ENCODE results near the gene MKRN2. TPM values are rescaled to one million over a fixed set of nuclear protein-coding genes. Genes with fewer than 3 reads are reported as not detected.

Gene MKRN2
- total RNA-seq, 1 donor = 19.7 TPM

DNA sequence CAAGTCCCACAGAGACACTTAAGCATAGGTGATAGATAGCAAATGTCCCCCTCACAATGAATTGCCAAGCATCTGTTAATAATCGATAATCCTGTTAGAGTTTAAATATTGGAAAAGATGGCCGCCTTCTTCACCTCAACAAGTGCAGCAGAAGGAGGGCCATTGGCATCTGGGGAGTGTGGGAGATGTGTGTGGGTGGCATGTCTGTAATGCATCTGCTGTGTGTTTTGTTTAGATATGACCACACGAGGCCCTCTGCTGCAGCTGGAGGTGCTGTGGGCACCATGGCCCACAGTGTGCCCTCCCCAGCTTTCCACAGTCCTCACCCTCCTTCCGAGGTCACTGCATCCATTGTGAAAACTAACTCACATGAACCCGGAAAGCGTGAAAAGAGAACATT, 12.9 kb downstream of the MKRN2 start:
- Histone ChIP-seq H3K27me3 (ENCODE audit: insufficient read depth, low read length) (no peaks in the 10 kb centered on the region), H3K9me3 (ENCODE audit: low read depth, low read length) (peaks cover 8% of the 10 kb centered on the region), H3K4me3 (ENCODE audit: low read length) (no peak overlapping the region), H3K4me1 (ENCODE audit: insufficient read depth, low read length) (no peaks in the 10 kb centered on the region)

- Histone ChIP-seq H3K9me3 (ENCODE audit: low read depth, low read length) (no peaks in the 10 kb centered on the region), H3K27me3 (ENCODE audit: insufficient read depth, low read length) (no peaks in the 10 kb centered on the region), H3K4me1 (ENCODE audit: insufficient read depth, low read length) (no peaks in the 10 kb centered on the region), H3K4me3 (ENCODE audit: low read length) (no peak overlapping the region)
Measured at GRCh38 chr3:12571986-12572385, 15.1 kb downstream of the MKRN2 start.

GRCh38 chr3:12574131-12574530, 17.2 kb downstream of the MKRN2 start:
- Histone ChIP-seq H3K9me3 (ENCODE audit: low read depth, low read length) (no peaks in the 10 kb centered on the region), H3K4me3 (ENCODE audit: low read length) (no peak overlapping the region), H3K27me3 (ENCODE audit: insufficient read depth, low read length) (no peaks in the 10 kb centered on the region), H3K4me1 (ENCODE audit: insufficient read depth, low read length) (no peaks in the 10 kb centered on the region)

GRCh38 chr3:12574661-12575060, 17.8 kb downstream of the MKRN2 start:
- no peak overlapping the region for H3K4me3 ChIP-seq (ENCODE audit: low read length)
- H3K4me1 ChIP-seq (ENCODE audit: insufficient read depth, low read length) = no peaks in the 10 kb centered on the region
- no peaks in the 10 kb centered on the region for H3K27me3 ChIP-seq (ENCODE audit: insufficient read depth, low read length)
- no peaks in the 10 kb centered on the region for H3K9me3 ChIP-seq (ENCODE audit: low read depth, low read length)

- no peaks in the 10 kb centered on the region for H3K4me1 ChIP-seq (ENCODE audit: insufficient read depth, low read length)
- no peak overlapping the region for H3K4me3 ChIP-seq (ENCODE audit: low read length)
- no peaks in the 10 kb centered on the region for H3K27me3 ChIP-seq (ENCODE audit: insufficient read depth, low read length)
- no peaks in the 10 kb centered on the region for H3K9me3 ChIP-seq (ENCODE audit: low read depth, low read length)
Measured at GRCh38 chr3:12577379-12577778, 20.5 kb downstream of the MKRN2 start.

GRCh38 chr3:12578742-12579141, 21.9 kb downstream of the MKRN2 start:
- no peaks in the 10 kb centered on the region for H3K27me3 ChIP-seq (ENCODE audit: insufficient read depth, low read length)
- H3K9me3 ChIP-seq (ENCODE audit: low read depth, low read length) = no peaks in the 10 kb centered on the region

DNA sequence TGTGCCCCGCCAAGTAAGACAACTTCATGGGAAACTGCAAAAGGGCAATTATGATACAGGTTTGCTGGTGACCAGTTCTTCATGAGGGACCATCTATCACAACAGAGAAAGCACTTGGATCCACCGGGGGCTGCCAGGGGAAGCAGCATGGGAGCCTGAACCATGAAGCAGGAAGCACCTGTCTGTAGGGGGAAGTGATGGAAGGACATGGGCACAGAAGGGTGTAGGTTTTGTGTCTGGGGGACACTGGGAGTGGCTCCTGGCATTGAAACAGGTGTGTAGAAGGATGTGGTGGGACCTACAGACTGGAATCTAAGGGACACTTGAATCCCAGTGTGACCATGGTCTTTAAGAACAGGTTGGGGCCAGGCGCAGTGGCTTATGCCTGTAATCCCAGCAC, 22.6 kb downstream of the MKRN2 start:
- Histone ChIP-seq H3K4me3 (ENCODE audit: low read length) (no peak overlapping the region), H3K4me1 (ENCODE audit: insufficient read depth, low read length) (no peaks in the 10 kb centered on the region), H3K27me3 (ENCODE audit: insufficient read depth, low read length) (no peaks in the 10 kb centered on the region), H3K9me3 (ENCODE audit: low read depth, low read length) (no peaks in the 10 kb centered on the region)

More at GRCh38 chr3:12578742-12579141, 21.9 kb downstream of the MKRN2 start:
- Histone ChIP-seq H3K4me3 (ENCODE audit: low read length) (no peak overlapping the region), H3K4me1 (ENCODE audit: insufficient read depth, low read length) (no peaks in the 10 kb centered on the region)

DNA sequence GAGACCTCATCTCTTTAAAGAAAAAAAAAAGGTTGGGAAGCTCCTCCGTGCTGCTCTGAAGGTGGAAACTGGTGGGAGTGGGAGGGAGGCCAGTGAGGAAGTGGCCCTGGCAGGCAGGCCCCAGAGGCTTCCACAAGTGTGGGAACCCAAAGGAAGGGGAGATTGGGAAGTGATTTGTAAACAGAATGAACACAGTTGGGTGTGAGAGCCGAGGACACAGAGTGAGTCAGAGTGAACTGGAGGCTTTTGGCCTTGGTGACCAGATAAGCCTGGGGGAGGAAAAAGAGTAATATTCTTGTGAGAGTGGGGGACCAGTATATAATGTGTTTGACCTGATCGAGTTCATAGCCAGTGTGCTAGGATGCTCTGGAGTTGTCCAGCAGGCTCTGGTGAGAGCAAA, 23.0 kb downstream of the MKRN2 start:
- no peaks in the 10 kb centered on the region for H3K9me3 ChIP-seq (ENCODE audit: low read depth, low read length)
- no peaks in the 10 kb centered on the region for H3K27me3 ChIP-seq (ENCODE audit: insufficient read depth, low read length)
- H3K4me3 ChIP-seq (ENCODE audit: low read length) = no peak overlapping the region
- H3K4me1 ChIP-seq (ENCODE audit: insufficient read depth, low read length) = no peaks in the 10 kb centered on the region

DNA sequence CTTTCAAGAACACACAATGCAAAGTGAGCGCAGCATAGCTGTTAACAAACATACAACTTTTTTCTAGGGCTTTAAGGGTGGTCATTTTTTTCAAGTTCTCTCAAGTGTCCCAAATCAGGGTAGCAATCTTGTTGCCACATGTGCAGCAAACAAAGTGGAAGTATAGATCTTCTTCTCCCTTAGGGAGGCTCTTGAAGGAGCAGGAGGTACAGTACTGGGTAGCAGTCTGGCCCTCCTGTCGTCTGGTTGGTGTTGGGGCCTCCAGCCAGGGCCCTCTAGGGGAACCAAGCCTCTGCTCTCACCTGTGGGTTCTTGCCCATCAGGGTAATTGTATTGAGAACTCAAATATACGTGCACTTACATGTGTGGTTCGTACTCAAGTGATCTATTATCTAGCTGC, 25.8 kb downstream of the MKRN2 start:
- Histone ChIP-seq H3K4me1 (ENCODE audit: insufficient read depth, low read length) (no peaks in the 10 kb centered on the region), H3K9me3 (ENCODE audit: low read depth, low read length) (no peaks in the 10 kb centered on the region), H3K4me3 (ENCODE audit: low read length) (no peak overlapping the region), H3K27me3 (ENCODE audit: insufficient read depth, low read length) (no peaks in the 10 kb centered on the region)

- no peaks in the 10 kb centered on the region for H3K27me3 ChIP-seq (ENCODE audit: insufficient read depth, low read length)
- no peaks in the 10 kb centered on the region for H3K4me1 ChIP-seq (ENCODE audit: insufficient read depth, low read length)
- no peak overlapping the region for H3K4me3 ChIP-seq (ENCODE audit: low read length)
- no peaks in the 10 kb centered on the region for H3K9me3 ChIP-seq (ENCODE audit: low read depth, low read length)
Measured at GRCh38 chr3:12583280-12583679, 26.4 kb downstream of the MKRN2 start.

DNA sequence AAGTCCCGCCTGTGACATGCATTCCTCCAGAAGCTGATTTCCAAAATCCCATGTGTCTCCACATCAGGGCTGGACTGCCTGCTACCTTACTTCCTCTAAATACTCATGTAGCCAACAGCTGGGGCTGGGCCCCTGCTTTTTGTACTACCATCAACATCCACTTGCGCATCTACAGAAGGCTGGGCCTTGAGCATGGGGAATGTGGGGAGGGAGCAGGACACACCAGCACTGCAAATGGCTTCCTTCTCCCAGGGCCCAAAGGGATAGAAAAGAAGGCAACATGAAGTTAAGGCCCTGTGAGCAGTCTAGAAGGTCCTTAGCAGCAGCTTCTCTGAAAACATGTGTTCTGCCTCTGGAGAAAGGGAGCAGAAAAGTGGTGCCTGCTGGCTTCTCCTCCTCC, 27.2 kb downstream of the MKRN2 start:
- Histone ChIP-seq H3K9me3 (ENCODE audit: low read depth, low read length) (no peaks in the 10 kb centered on the region), H3K4me1 (ENCODE audit: insufficient read depth, low read length) (no peaks in the 10 kb centered on the region), H3K27me3 (ENCODE audit: insufficient read depth, low read length) (no peaks in the 10 kb centered on the region), H3K4me3 (ENCODE audit: low read length) (no peak overlapping the region)

GRCh38 chr3:12585181-12585580, 28.3 kb downstream of the MKRN2 start:
- no peak overlapping the region for H3K4me3 ChIP-seq (ENCODE audit: low read length)
- peaks cover 8% of the 10 kb centered on the region for H3K4me1 ChIP-seq (ENCODE audit: insufficient read depth, low read length)
- H3K27me3 ChIP-seq (ENCODE audit: insufficient read depth, low read length) = no peaks in the 10 kb centered on the region
- no peaks in the 10 kb centered on the region for H3K9me3 ChIP-seq (ENCODE audit: low read depth, low read length)

- H3K4me3 ChIP-seq (ENCODE audit: low read length) = no peak overlapping the region
- H3K27me3 ChIP-seq (ENCODE audit: insufficient read depth, low read length) = no peaks in the 10 kb centered on the region
- H3K4me1 ChIP-seq (ENCODE audit: insufficient read depth, low read length) = peaks cover 16% of the 10 kb centered on the region
- H3K9me3 ChIP-seq (ENCODE audit: low read depth, low read length) = no peaks in the 10 kb centered on the region
Measured at GRCh38 chr3:12585970-12586369, 29.1 kb downstream of the MKRN2 start.

DNA sequence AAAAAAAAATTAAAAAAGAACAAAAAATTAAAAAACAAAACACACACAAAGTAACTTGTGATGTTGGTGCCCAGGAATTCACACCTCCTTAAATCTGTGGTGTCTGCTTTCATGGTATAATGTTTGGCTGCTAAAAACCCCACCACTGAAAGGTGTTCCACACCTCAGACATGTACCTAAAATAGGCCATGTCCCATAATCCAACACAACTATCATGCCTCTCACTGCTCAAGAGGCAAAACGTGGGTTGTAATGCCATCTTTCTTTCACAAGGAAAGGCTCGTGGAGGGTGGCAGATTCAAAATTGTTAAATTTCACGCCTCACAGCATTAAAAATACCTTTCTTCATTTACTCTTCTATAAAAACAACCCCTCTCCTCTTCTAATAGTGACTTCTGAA, 29.5 kb downstream of the MKRN2 start:
- Histone ChIP-seq H3K4me3 (ENCODE audit: low read length) (no peak overlapping the region), H3K27me3 (ENCODE audit: insufficient read depth, low read length) (no peaks in the 10 kb centered on the region), H3K4me1 (ENCODE audit: insufficient read depth, low read length) (peaks cover 20% of the 10 kb centered on the region), H3K9me3 (ENCODE audit: low read depth, low read length) (no peaks in the 10 kb centered on the region)

- Histone ChIP-seq H3K4me3 (ENCODE audit: low read length) (no peak overlapping the region), H3K4me1 (ENCODE audit: insufficient read depth, low read length) (peaks cover 26% of the 10 kb centered on the region), H3K27me3 (ENCODE audit: insufficient read depth, low read length) (no peaks in the 10 kb centered on the region), H3K9me3 (ENCODE audit: low read depth, low read length) (no peaks in the 10 kb centered on the region)
Measured at GRCh38 chr3:12588039-12589009, 31.4 kb downstream of the MKRN2 start.

DNA sequence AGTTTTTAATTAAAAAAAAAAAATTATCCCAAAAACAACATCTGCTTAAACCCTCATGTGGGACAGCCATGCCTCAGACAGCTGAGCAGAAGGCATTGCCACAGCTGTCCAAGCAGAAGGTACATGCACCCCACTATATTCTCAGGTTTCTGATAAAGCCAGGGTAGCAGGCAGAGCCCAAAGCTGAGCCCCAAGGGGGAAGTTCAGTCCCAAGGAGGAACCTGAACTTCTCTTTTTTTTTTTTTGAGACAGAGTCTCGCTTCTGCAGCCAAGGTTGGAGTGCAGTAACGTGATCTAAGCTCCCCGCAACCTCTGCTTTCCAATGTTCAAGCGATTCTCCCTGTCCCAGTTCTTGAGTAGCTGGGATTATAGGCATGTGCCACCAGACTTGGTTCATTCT, 33.2 kb downstream of the MKRN2 start:
- Histone ChIP-seq H3K27me3 (ENCODE audit: insufficient read depth, low read length) (no peaks in the 10 kb centered on the region), H3K4me1 (ENCODE audit: insufficient read depth, low read length) (peaks cover 26% of the 10 kb centered on the region), H3K9me3 (ENCODE audit: low read depth, low read length) (no peaks in the 10 kb centered on the region), H3K4me3 (ENCODE audit: low read length) (no peak overlapping the region)
